Colonic mucosa (tissue), 4 donors: ENCODE measurements around the gene RGS18. TPM values are rescaled to one million over a fixed set of nuclear protein-coding genes. Genes with fewer than 3 reads are reported as not detected.

Experiments
- DNase-seq: peaks from one replicate; pipeline ENCODE4 v3.0.0-alpha.2; 2020
- H3K27ac ChIP-seq: fragments of 200-600 bp; one replicate; pipeline ENCODE4 v1.8.0; 2021
- H3K27me3 ChIP-seq: fragments of 200-600 bp; one replicate; pipeline ENCODE4 v1.8.0; 2021
- H3K36me3 ChIP-seq: fragments of 200-600 bp; one replicate; pipeline ENCODE4 v1.8.0; 2021
- H3K4me1 ChIP-seq: fragments of 200-600 bp; one replicate; pipeline ENCODE4 v1.8.0; 2021; ENCODE audit warnings: mild to moderate bottlenecking
- H3K4me3 ChIP-seq: fragments of 200-600 bp; one replicate; pipeline ENCODE4 v1.8.0; 2021
- H3K9ac ChIP-seq, 2 donors: one replicate each; pipeline ENCODE4 v1.7.0; 2013; ENCODE audit warnings: control low read depth in 2 of 2, low read depth in 2 of 2, low read length in 2 of 2
- H3K9me3 ChIP-seq: fragments of 200-600 bp; one replicate; pipeline ENCODE4 v1.8.0; 2021
- CTCF ChIP-seq: fragments of 200-600 bp; IDR thresholded peaks from one replicate; pipeline ENCODE4 v1.8.0; 2022; ENCODE audit warnings: antibody characterized with exemption, mild to moderate bottlenecking
- intact Hi-C: fragments of 100-400 bp; cut with DNase I; formaldehyde crosslinking; loops from one replicate; pipeline ENCODE4 v1.14.1; 2022
- total RNA-seq, 2 donors: library from RNA; stranded (reverse); fragmentation: NEBNext Ultra II Directional in 1 of 2; extraction: Animal tissue kit (Norgen Biotek cat#: 25700) in 1 of 2; gene quantifications; one replicate each; pipeline ENCODE4 v1.2.1, GENCODE V29; 2021
- donor health status: healthy.
- donor health status: DM: no; HTN: no; CAD: no.
- donor health status: DM: no; HTN: no; CAD: no.

The RGS18 gene
- total RNA-seq, 2 donors from 2014 or later, result 0.42 to 2.1 TPM

DNA sequence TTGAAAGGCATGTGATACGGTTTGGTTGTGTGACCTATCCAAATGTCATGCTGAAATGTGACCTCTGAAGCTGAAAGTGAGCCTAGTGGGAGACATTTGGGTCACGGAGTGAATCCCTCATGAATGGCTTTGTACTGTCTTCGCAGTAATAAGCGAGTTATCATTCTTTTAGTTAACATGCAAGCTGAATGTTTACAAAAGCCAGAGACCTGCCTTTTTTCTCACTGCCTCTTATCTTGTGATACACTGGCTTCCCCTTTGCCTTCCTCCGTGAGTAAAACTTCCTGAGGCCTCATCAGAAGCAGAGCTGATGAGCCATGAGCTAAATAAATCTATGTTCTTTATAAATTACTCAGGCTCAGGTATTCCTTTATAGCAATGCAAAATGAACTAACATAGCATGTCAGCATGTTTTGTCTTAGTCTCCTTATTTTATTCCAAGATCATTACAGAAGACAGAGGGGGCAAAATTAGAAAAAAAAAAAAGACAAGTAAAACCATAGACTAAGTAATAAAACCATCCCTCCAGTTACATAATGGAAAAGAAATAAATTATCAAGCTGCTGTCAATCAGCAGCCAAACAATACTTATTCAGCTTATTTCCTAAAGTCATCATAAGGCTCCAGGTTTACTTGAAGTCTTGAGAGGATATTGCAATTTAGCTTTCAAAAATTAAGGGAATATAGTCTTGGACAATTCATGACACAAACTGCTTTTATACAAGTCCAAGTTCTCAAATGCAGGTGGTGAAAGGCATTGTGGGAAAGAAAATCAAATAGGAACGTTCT, 12.1 kb downstream of the RGS18 start:
- Histone ChIP-seq H3K27me3 (no peaks in the 10 kb centered on the region), H3K9ac (no peak overlapping the region), H3K4me1 (no peaks in the 10 kb centered on the region), H3K36me3 (no peaks in the 10 kb centered on the region), H3K4me3 (no peak overlapping the region), H3K27ac (no peak overlapping the region), H3K9me3 (no peaks in the 10 kb centered on the region)
- DNase-seq, result no peak
- intact Hi-C loops, result no loop called here
- no peak for TF ChIP-seq CTCF

- Histone ChIP-seq H3K27me3 (no peaks in the 10 kb centered on the region), H3K4me3 (no peak overlapping the region), H3K9ac (no peak overlapping the region), H3K4me1 (no peaks in the 10 kb centered on the region), H3K9me3 (no peaks in the 10 kb centered on the region), H3K27ac (no peak overlapping the region), H3K36me3 (no peaks in the 10 kb centered on the region)
- no peak for TF ChIP-seq CTCF
- intact Hi-C loops, result no loop called here
- no peak for DNase-seq
Measured at GRCh38 chr1:192171123-192171522, 12.9 kb downstream of the RGS18 start.

DNA sequence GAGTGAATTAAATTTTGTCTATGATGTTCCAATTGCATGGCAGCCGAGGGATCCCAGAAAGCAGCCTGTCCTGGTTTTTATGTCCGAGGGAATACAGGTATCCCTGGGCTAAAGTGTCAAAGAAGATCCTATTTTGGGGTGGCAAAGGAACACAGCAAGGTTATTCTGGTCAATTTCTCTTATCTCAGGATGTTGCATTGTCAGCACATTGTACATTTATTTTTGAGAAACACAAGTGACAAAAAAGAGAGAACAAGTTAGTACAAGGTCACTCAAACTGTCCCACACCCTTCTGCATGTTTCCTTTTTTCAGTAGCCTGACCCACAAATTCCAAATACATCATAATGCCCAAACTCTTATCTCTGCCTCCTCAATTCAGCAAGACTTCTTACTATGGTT, 17.7 kb downstream of the RGS18 start:
- no peaks in the 10 kb centered on the region for H3K4me1 ChIP-seq
- H3K27me3 ChIP-seq, result no peaks in the 10 kb centered on the region
- DNase-seq, result no peak
- no peak for TF ChIP-seq CTCF
- no peaks in the 10 kb centered on the region for H3K36me3 ChIP-seq
- H3K27ac ChIP-seq, result no peak overlapping the region
- H3K4me3 ChIP-seq, result no peak overlapping the region
- intact Hi-C loops, result no loop called here
- no peaks in the 10 kb centered on the region for H3K9me3 ChIP-seq
- no peak overlapping the region for H3K9ac ChIP-seq

GRCh38 chr1:192183788-192184187, 25.5 kb downstream of the RGS18 start:
- Histone ChIP-seq H3K4me1 (no peaks in the 10 kb centered on the region), H3K4me3 (no peak overlapping the region), H3K27me3 (no peaks in the 10 kb centered on the region), H3K27ac (no peak overlapping the region), H3K36me3 (no peaks in the 10 kb centered on the region), H3K9me3 (no peaks in the 10 kb centered on the region), H3K9ac (no peak overlapping the region)
- intact Hi-C loops, result no loop called here
- no peak for DNase-seq
- TF ChIP-seq CTCF, result no peak

- TF ChIP-seq CTCF, result no peak
- DNase-seq, result no peak
- H3K4me3 ChIP-seq, result no peak overlapping the region
- no peaks in the 10 kb centered on the region for H3K9me3 ChIP-seq
- no peaks in the 10 kb centered on the region for H3K4me1 ChIP-seq
- no peaks in the 10 kb centered on the region for H3K36me3 ChIP-seq
- no peak overlapping the region for H3K27ac ChIP-seq
- H3K27me3 ChIP-seq, result no peaks in the 10 kb centered on the region
- intact Hi-C loops, result no loop called here
- no peak overlapping the region for H3K9ac ChIP-seq
Measured at GRCh38 chr1:192186197-192186596, 27.9 kb downstream of the RGS18 start.
